Psoas muscle (tissue), 8 donors: ENCODE data around the gene ROBO1. TPM values are rescaled to one million over a fixed set of nuclear protein-coding genes. Genes with fewer than 3 reads are reported as not detected.

Experiments
- ATAC-seq, 4 donors: fragments of 200-7000 bp; cut with Tn5 transposase; one replicate each; pipeline ENCODE4 v1.9.1; 2020; ENCODE audit warnings: moderate library complexity in 3 of 4, mild to moderate bottlenecking in 2 of 4
- DNase-seq, 2 donors: peaks; one replicate each; pipeline ENCODE4 v3.0.0-alpha.2; 2020
- H3K27ac ChIP-seq: fragments of 200-600 bp; one replicate; pipeline ENCODE4 v1.8.0; 2022
- H3K27me3 ChIP-seq, 3 donors: fragments of 200-600 bp in 1 of 3; one replicate each; pipeline versions ENCODE4 v1.6.1 to v1.8.0; 2013 to 2022; ENCODE audit warnings: low read length in 2 of 3, mild to moderate bottlenecking in 2 of 3, moderate library complexity in 1 of 3; ENCODE audit not compliant: insufficient read depth in 3 of 3
- H3K36me3 ChIP-seq, 2 donors: fragments of 200-600 bp in 1 of 2; one replicate each; pipeline versions ENCODE4 v1.6.1 to v1.8.0; 2013 to 2022; ENCODE audit warnings: low read depth in 1 of 2, mild to moderate bottlenecking in 1 of 2, moderate library complexity in 1 of 2; ENCODE audit not compliant: insufficient read depth in 1 of 2
- H3K4me1 ChIP-seq: fragments of 200-600 bp; one replicate; pipeline ENCODE4 v1.8.0; 2022
- H3K4me3 ChIP-seq: fragments of 200-600 bp; one replicate; pipeline ENCODE4 v1.8.0; 2022; ENCODE audit warnings: mild to moderate bottlenecking
- H3K9me3 ChIP-seq: fragments of 200-600 bp; one replicate; pipeline ENCODE4 v1.8.0; 2022
- WGBS, 3 donors: extraction: QIAGEN DNeasy Blood & Tissue Kit; methylation state at CpG; one replicate each; pipeline versions ENCODE4 v1.1.6 to v1.1.7; 2013; 5-methylcytosine and 5-hydroxymethylcytosine counted together
- intact Hi-C, 2 donors: fragments of 100-400 bp; cut with DNase I; formaldehyde crosslinking; loops; one replicate each; pipeline versions ENCODE4 v1.11.0 to v1.14.2; 2022
- polyA plus RNA-seq, 3 donors: library from polyadenylated mRNA; stranded (reverse); fragments of 200-250 nt; gene quantifications; one replicate each; pipeline ENCODE4 v1.2.3, GENCODE V29; 2013
- total RNA-seq, 4 donors: library from RNA; stranded (reverse); fragmentation: NEBNext Ultra II Directional in 2 of 4; extraction: Animal tissue kit (Norgen Biotek cat#: 25700) in 2 of 4; gene quantifications; one replicate each; pipeline versions ENCODE4 v1.2.1 to v1.2.4, GENCODE V29; 2021 to 2023
- TF ChIP-seq, protein P1 (sequence below): fragments of 200-600 bp; IDR thresholded peaks from one replicate; pipeline ENCODE4 v1.8.0; 2022; ENCODE audit warnings: antibody characterized with exemption
- donor health status: healthy with polysubstance abuse.
- donor health status: DM: no; HTN: no; CAD: no; lungs with moderate emphysema.
- donor health status: Bipolar disorder and iron deficiency.
- donor health status: healthy.
- donor health status: DM: yes; HTN: yes; CAD: no.
- donor health status: DM: no; HTN: no; CAD: no.
- donor health status: DM: no; HTN: no; CAD: no.
- donor health status: DM: yes; HTN: yes; CAD: no.

ROBO1 gene
- total and polyA plus RNA-seq, 7 donors, result 0.52 to 14.0 (median 4.9) TPM

DNA sequence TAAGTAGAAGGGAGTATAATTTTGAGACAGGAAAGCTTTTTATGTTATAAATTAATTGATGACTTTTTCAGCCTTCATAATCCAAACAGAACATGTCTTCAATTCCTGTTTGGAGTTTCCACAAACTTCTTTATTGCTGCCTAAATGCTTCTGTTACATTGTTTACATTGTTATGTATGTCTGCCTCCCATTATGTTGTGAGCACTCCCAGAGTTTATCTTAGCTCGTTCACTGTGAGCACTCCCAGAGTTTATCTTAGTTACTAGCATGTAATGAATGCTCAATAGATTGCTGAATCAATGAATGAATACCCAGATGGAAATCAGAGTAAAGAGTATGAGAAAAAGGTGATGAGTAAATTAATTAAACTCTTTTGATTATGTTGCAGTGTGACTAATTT is 1178.0 kb downstream of the ROBO1 start:
- H3K27ac ChIP-seq, result no peak overlapping the region
- no peaks in the 10 kb centered on the region for H3K36me3 ChIP-seq

DNA sequence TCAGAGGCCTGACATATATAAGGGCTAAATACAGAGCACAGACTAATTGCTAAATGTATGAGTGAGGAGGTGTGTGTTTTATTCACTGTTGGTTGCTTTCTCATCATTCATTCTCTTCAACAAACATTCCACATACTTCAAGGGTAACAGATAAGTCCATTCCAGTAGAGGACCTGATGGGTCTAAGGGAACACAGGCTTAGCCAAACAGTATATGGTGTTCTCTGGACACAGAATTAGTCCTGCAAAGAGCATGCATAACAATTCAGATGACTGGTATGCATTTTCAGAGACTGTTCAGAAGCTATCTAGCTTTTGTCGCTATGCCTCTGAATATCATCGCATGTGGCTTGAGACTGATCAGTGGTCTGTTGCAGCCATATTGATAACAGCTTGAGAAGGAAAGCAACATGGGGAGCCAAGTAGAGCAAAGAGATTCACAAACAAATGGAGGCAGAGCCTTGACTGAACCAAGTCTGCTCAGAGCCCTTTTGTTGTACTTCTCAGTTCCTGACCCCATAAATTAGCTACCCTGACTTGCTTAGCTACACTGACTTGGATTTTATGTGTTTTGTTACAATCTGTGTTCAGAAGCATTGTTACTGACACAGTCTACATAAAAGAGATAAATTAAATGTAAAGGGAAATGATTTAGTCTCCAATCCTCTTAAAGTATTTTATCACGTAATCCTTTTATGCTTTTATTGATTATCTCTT is 1178.7 kb downstream of the ROBO1 start:
- no peak for DNase-seq
- 89 to 94% (median 91%) methylated on average over 3 of the region's 3 CpGs for WGBS, 3 donors
- no peak for ATAC-seq
- no peak overlapping the region for H3K27ac ChIP-seq
- intact Hi-C loops, result no loop called here
- TF ChIP-seq, protein P1, sequence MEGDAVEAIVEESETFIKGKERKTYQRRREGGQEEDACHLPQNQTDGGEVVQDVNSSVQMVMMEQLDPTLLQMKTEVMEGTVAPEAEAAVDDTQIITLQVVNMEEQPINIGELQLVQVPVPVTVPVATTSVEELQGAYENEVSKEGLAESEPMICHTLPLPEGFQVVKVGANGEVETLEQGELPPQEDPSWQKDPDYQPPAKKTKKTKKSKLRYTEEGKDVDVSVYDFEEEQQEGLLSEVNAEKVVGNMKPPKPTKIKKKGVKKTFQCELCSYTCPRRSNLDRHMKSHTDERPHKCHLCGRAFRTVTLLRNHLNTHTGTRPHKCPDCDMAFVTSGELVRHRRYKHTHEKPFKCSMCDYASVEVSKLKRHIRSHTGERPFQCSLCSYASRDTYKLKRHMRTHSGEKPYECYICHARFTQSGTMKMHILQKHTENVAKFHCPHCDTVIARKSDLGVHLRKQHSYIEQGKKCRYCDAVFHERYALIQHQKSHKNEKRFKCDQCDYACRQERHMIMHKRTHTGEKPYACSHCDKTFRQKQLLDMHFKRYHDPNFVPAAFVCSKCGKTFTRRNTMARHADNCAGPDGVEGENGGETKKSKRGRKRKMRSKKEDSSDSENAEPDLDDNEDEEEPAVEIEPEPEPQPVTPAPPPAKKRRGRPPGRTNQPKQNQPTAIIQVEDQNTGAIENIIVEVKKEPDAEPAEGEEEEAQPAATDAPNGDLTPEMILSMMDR, result no peak
- no peaks in the 10 kb centered on the region for H3K9me3 ChIP-seq
- no peaks in the 10 kb centered on the region for H3K36me3 ChIP-seq
- H3K27me3 ChIP-seq, result no peaks in the 10 kb centered on the region
- H3K4me3 ChIP-seq, result no peak overlapping the region
- H3K4me1 ChIP-seq, result no peaks in the 10 kb centered on the region

More for the DNA sequence above, 1178.0 kb downstream of the ROBO1 start:
- TF ChIP-seq, protein P1, result no peak
- ATAC-seq, result no peak
- Histone ChIP-seq H3K4me1 (no peaks in the 10 kb centered on the region), H3K9me3 (no peaks in the 10 kb centered on the region), H3K4me3 (no peak overlapping the region), H3K27me3 (no peaks in the 10 kb centered on the region)
- 25 to 27% (median 26%) methylated on average over 1 of the region's 1 CpG for WGBS, 3 donors
- no peak for DNase-seq
- intact Hi-C loops, result no loop called here

DNA sequence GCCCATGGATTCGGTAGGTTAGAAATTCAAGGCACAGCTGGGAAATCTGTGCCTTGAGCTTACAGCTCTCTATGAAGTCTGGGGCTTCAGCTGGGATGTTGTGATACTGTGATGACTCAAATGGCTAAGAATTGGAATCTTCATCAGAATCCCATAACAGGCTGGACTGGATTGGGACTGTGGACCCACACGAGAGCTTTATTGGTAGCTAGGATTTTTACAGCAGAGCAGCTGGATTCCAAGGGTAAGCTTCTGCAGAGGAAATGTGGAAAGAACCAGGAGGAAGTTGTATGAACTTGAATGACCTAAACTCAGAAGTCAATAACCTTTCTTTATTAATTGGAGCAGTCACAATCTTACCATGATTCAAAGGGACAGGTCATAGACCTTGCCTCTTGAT is 1187.1 kb downstream of the ROBO1 start:
- H3K27ac ChIP-seq, result no peak overlapping the region
- no peak for DNase-seq
- intact Hi-C loops, result no loop called here
- no peak for ATAC-seq
- no peaks in the 10 kb centered on the region for H3K9me3 ChIP-seq
- no peaks in the 10 kb centered on the region for H3K36me3 ChIP-seq
- no peaks in the 10 kb centered on the region for H3K27me3 ChIP-seq
- H3K4me1 ChIP-seq, result no peaks in the 10 kb centered on the region
- WGBS, 3 donors, result 19 to 27% (median 26%) methylated on average over 2 of the region's 2 CpGs
- TF ChIP-seq, protein P1, result no peak
- H3K4me3 ChIP-seq, result no peak overlapping the region

DNA sequence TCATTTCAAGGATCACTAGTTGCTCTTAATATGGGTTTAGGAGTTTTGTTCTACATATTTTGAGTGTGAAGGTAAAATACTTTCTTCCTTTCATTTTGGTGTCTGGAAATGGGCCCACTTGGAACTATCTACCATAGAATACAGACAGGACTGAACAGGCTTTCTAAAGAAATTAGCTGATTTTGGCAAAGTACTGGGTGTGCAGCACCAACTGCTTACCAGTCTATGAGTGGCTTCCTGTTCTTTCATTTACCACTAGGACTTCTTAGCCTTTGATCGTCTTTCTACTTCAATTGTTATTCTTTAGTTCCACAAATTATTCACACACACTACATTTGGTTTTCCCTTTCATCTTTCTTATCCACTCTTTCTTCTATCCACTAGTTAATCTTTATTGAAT is 1196.3 kb downstream of the ROBO1 start:
- Histone ChIP-seq H3K36me3 (no peaks in the 10 kb centered on the region), H3K27ac (no peak overlapping the region), H3K4me3 (no peak overlapping the region), H3K27me3 (no peaks in the 10 kb centered on the region), H3K4me1 (no peaks in the 10 kb centered on the region), H3K9me3 (no peaks in the 10 kb centered on the region)
- DNase-seq (no peak), ATAC-seq (no peak)
- TF ChIP-seq, protein P1, result no peak
- WGBS, 3 donors, result 34 to 65% (median 40%) methylated on average over 1 of the region's 1 CpG
- intact Hi-C loops, result no loop called here

DNA sequence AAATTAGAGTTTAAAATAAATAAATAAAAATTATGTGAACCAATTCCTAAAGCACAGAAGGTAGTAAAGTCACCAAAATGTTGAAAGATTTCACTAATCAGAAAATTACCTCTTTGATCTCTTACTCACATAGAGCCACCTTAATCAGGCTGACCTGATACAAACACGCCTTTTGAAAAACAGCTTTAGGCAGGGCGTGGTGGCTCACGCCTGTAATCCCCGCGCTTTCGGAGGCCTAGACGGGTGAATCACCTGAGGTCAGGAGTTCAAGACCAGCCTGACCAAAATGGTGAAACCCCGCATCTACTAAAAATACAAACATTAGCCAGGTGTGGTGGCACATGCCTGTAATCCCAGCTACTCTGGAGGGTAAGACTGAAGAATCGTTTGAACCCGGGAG is 1197.3 kb downstream of the ROBO1 start:
- intact Hi-C loops, result no loop called here
- no peaks in the 10 kb centered on the region for H3K27me3 ChIP-seq
- no peaks in the 10 kb centered on the region for H3K36me3 ChIP-seq
- DNase-seq (no peak), ATAC-seq (no peak)
- WGBS, 3 donors, result 92 to 95% (median 94%) methylated on average over 10 of the region's 10 CpGs
- no peak overlapping the region for H3K4me3 ChIP-seq
- H3K9me3 ChIP-seq, result no peaks in the 10 kb centered on the region
- TF ChIP-seq, protein P1, result no peak
- H3K27ac ChIP-seq, result no peak overlapping the region
- no peaks in the 10 kb centered on the region for H3K4me1 ChIP-seq
